ENCODE results near the gene MARCHF3. TPM values are rescaled to one million over a fixed set of nuclear protein-coding genes. Genes with fewer than 3 reads are reported as not detected.

MARCHF3 gene
- total RNA-seq, 1 experiment from 2014 or later: 16.1 TPM

- Mint-ChIP-seq H3K4me1 (peaks cover 77% of the 10 kb centered on the region), H3K36me3 (peaks cover 14% of the 10 kb centered on the region), H3K4me3 (no peak overlapping the region), H3K27ac (no peak overlapping the region), H3K9me3 (peaks cover 8% of the 10 kb centered on the region; the same call in 1 of the 2 replicates), H3K27me3 (ENCODE audit: low read depth) (no peaks in the 10 kb centered on the region)
- DNase-seq (ENCODE audit: low spot score) (no peak), ATAC-seq (no peak)
- ChIA-PET POLR2A (no interaction called here), CTCF (no interaction called here)
- TF ChIP-seq E2F1 (CRISPR knock-in tag; IDR thresholded peaks at IDR 0.05): no peak
- no peak for TF ChIP-seq EMX1 (CRISPR knock-in tag; IDR thresholded peaks at IDR 0.05)
- no peak for TF ChIP-seq ERG (CRISPR knock-in tag; IDR thresholded peaks at IDR 0.05)
- TF ChIP-seq ZNF671 (CRISPR knock-in tag; IDR thresholded peaks at IDR 0.05): no peak
- TF ChIP-seq ZMAT4 (CRISPR knock-in tag; IDR thresholded peaks at IDR 0.05): no peak
- TF ChIP-seq ZNF416 (CRISPR knock-in tag; IDR thresholded peaks at IDR 0.05): no peak
- no peak for TF ChIP-seq HMGXB4 (CRISPR knock-in tag; IDR thresholded peaks at IDR 0.05)
- no peak for TF ChIP-seq GABPB1 (CRISPR knock-in tag; IDR thresholded peaks at IDR 0.05)
- no peak for TF ChIP-seq KAT7 (CRISPR knock-in tag; IDR thresholded peaks at IDR 0.05; ENCODE audit: borderline replicate concordance)
- no peak for TF ChIP-seq ZNF396 (CRISPR knock-in tag; IDR thresholded peaks at IDR 0.05; ENCODE audit: borderline replicate concordance)
- TF ChIP-seq TEAD1 (CRISPR knock-in tag; IDR thresholded peaks at IDR 0.05): no peak
- no peak for TF ChIP-seq ELF4 (CRISPR knock-in tag; IDR thresholded peaks at IDR 0.05; ENCODE audit: low read depth)
- no peak for TF ChIP-seq E2F4 (CRISPR knock-in tag; IDR thresholded peaks at IDR 0.05; ENCODE audit: borderline replicate concordance, low read depth)
Measured at GRCh38 chr5:126849101-126849678, 181.2 kb downstream of the MARCHF3 start.

GRCh38 chr5:126848253-126848652, 182.1 kb downstream of the MARCHF3 start:
- Mint-ChIP-seq H3K4me3 (no peak overlapping the region), H3K36me3 (peaks cover 12% of the 10 kb centered on the region), H3K27ac (peak overlapping the region; percentile 61), H3K27me3 (ENCODE audit: low read depth) (no peaks in the 10 kb centered on the region; the same call in 1 of the 2 replicates), H3K9me3 (no peaks in the 10 kb centered on the region), H3K4me1 (peaks cover 78% of the 10 kb centered on the region)
- no peak for DNase-seq (ENCODE audit: low spot score)
- ChIA-PET POLR2A (no interaction called here), CTCF (no interaction called here)
- no peak for ATAC-seq
- TF ChIP-seq EMX1 (CRISPR knock-in tag; IDR thresholded peaks at IDR 0.05) (no peak), USF1 (CRISPR knock-in tag; IDR thresholded peaks at IDR 0.05) (no peak), ELF4 (CRISPR knock-in tag; IDR thresholded peaks at IDR 0.05; ENCODE audit: low read depth) (no peak), ATF6 (CRISPR knock-in tag; IDR thresholded peaks at IDR 0.05) (no peak), ZBTB21 (CRISPR knock-in tag; IDR thresholded peaks at IDR 0.05; ENCODE audit: borderline replicate concordance) (no peak), PRDM15 (CRISPR knock-in tag; IDR thresholded peaks at IDR 0.05) (no peak), MYBL2 (CRISPR knock-in tag; IDR thresholded peaks at IDR 0.05) (no peak), TEAD4 (CRISPR knock-in tag; IDR thresholded peaks at IDR 0.05) (no peak), SOX15 (CRISPR knock-in tag; IDR thresholded peaks at IDR 0.05) (no peak), JAZF1 (CRISPR knock-in tag; IDR thresholded peaks at IDR 0.05) (no peak), NFATC4 (CRISPR knock-in tag; IDR thresholded peaks at IDR 0.05) (no peak), NR3C1 (CRISPR knock-in tag; conservative IDR thresholded peaks at IDR 0.05; ENCODE audit: low read depth) (no peak)

Data from WTC11 (cell line).